ENCODE results near the gene ATP5F1B.

DNA sequence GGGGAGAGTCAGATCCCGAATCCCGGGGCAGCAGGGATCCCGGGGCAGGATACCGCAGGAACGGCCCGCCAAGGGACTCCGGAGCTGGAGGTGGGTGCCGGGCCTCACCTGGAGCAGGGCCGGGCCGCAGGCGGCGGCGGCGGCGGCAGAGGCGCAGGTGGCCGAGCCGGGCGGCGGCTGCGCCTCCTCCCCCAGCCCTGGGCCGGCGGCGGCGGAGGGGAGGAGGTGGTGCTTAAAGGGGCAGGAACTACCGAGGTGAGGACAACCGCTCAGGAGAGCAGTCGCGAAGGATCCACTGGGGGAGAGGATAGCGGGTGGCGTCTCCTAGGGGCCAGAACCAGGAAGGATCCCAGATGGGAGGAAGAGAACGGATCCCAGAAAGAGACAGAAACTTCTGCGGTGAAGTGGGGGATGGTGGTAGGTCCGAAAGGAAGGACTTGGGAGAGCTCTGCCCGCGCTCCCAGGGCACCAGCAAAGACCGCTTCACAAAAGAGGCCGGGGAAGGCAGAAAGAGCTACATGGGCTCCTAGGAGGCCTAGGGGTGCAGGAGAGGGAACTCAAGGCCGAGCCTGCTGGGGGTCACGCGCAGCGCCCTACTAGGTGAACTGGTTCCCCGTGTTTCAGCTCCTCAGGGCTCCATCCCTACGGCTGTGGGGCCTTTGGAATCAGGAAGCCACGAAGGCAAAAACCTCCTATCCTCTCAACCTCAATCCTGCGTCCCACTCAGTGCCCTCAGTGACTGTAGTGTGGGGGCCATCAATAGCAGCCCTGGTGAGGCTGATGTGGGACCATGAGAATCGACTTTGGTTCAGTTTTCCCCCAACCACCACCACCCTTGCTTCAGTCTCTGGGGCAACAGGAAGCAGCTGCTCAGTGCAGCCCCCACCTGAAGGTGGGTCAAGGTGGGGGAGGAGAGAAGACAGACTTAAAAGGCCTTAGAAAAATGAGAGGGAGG, 10.7 kb downstream of the ATP5F1B start:
- TF ChIP-seq EZH2 (IDR thresholded peaks at IDR 0.05) (no peak), EGR1 (IDR thresholded peaks at IDR 0.05; ENCODE audit: low read depth) (no peak), CBX3 (IDR thresholded peaks at IDR 0.05; ENCODE audit: low read depth) (no peak), RAD21 (IDR thresholded peaks at IDR 0.05; ENCODE audit: low read depth) (no peak), POLR2A (IDR thresholded peaks at IDR 0.05; ENCODE audit: borderline replicate concordance, extremely low read depth, insufficient read depth, insufficient read length) (no peak), POLR2AphosphoS5 (IDR thresholded peaks at IDR 0.05; ENCODE audit: low read depth, low read length) (peak; percentile 65)
- TF ChIP-seq, protein P1, sequence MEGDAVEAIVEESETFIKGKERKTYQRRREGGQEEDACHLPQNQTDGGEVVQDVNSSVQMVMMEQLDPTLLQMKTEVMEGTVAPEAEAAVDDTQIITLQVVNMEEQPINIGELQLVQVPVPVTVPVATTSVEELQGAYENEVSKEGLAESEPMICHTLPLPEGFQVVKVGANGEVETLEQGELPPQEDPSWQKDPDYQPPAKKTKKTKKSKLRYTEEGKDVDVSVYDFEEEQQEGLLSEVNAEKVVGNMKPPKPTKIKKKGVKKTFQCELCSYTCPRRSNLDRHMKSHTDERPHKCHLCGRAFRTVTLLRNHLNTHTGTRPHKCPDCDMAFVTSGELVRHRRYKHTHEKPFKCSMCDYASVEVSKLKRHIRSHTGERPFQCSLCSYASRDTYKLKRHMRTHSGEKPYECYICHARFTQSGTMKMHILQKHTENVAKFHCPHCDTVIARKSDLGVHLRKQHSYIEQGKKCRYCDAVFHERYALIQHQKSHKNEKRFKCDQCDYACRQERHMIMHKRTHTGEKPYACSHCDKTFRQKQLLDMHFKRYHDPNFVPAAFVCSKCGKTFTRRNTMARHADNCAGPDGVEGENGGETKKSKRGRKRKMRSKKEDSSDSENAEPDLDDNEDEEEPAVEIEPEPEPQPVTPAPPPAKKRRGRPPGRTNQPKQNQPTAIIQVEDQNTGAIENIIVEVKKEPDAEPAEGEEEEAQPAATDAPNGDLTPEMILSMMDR (IDR thresholded peaks at IDR 0.05 in 2 of 3, conservative IDR thresholded peaks at IDR 0.05 in 1 of 3; ENCODE audit: borderline replicate concordance in 1 of 3, insufficient read depth in 1 of 3, low read depth in 2 of 3, low read length in 2 of 3) = peak in 2 of 3 experiments; percentile 56 to 63; a peak in 4 of 6 replicates

Measured in HCT116 (cell line).